ENCODE measurements around the gene GRPEL2. TPM values are rescaled to one million over a fixed set of nuclear protein-coding genes. Genes with fewer than 3 reads are reported as not detected.

The GRPEL2 gene
- total RNA-seq, 1 experiment from 2014 or later, result 47.3 TPM

DNA sequence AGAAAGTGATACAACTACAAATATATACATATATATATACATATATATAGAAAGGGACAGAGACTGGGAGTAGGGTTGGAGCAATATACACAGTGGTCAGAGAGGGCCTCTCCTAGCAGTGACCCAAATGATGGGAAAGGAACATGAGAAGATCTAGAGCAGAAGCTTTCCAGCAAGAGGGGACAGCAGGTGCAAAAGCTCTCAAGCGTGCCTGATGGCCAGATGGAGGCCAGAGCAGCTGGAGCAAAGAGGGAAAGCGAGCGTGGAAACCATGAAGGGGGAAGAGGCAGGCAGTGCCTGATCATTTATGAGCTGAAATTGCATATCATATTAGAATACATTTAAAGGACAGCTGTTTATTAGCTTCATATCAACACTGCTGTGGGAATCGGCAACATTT lies 7.6 kb upstream of the GRPEL2 start:
- H3K18ac ChIP-seq (ENCODE audit: insufficient read length, low read depth, low read length), result no peak overlapping the region
- TF ChIP-seq, protein P1, sequence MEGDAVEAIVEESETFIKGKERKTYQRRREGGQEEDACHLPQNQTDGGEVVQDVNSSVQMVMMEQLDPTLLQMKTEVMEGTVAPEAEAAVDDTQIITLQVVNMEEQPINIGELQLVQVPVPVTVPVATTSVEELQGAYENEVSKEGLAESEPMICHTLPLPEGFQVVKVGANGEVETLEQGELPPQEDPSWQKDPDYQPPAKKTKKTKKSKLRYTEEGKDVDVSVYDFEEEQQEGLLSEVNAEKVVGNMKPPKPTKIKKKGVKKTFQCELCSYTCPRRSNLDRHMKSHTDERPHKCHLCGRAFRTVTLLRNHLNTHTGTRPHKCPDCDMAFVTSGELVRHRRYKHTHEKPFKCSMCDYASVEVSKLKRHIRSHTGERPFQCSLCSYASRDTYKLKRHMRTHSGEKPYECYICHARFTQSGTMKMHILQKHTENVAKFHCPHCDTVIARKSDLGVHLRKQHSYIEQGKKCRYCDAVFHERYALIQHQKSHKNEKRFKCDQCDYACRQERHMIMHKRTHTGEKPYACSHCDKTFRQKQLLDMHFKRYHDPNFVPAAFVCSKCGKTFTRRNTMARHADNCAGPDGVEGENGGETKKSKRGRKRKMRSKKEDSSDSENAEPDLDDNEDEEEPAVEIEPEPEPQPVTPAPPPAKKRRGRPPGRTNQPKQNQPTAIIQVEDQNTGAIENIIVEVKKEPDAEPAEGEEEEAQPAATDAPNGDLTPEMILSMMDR (conservative IDR thresholded peaks at IDR 0.05), result no peak
- DNase-seq, result no peak

More for the DNA sequence above, 7.6 kb upstream of the GRPEL2 start:
- H3K79me1 ChIP-seq (ENCODE audit: insufficient read depth, low read depth, low read length, poor library complexity, severe bottlenecking), result no peaks in the 10 kb centered on the region
- no peaks in the 10 kb centered on the region for H3K9me3 ChIP-seq (ENCODE audit: control insufficient read depth, low read depth, low read length)
- H2BK5ac ChIP-seq (ENCODE audit: insufficient read length, low read length), result no peak overlapping the region
- H2BK20ac ChIP-seq (ENCODE audit: low read depth, low read length, poor library complexity, severe bottlenecking), result no peak overlapping the region
- H3K4me2 ChIP-seq (ENCODE audit: insufficient read depth, insufficient read length, low read length), result no peak overlapping the region
- H3K4ac ChIP-seq (ENCODE audit: low read depth, low read length), result no peak overlapping the region
- no peak overlapping the region; a peak in 1 of 5 replicates for H3K4me3 Mint-ChIP-seq
- H3K36me3 Mint-ChIP-seq (ENCODE audit: insufficient read depth in 1 of 3, low read depth in 3 of 3), result no peaks in the 10 kb centered on the region
- H3K27ac Mint-ChIP-seq, result no peak overlapping the region
- no peak overlapping the region for H3K56ac ChIP-seq (ENCODE audit: insufficient read length, low read depth, low read length)
- H3K79me2 ChIP-seq (ENCODE audit: insufficient read depth, low read length), result no peaks in the 10 kb centered on the region
- no peaks in the 10 kb centered on the region for H3K9me3 Mint-ChIP-seq
- H3K27me3 Mint-ChIP-seq (ENCODE audit: low read depth), result peaks cover 4% of the 10 kb centered on the region
- H4K8ac ChIP-seq (replicated peaks; ENCODE audit: insufficient read length, low read depth, low read length), result no peak overlapping the region
- no peak overlapping the region for H3T11ph ChIP-seq (ENCODE audit: low read length)
- H4K91ac ChIP-seq (ENCODE audit: insufficient read length, low read depth, low read length), result no peak overlapping the region
- H3K4me1 Mint-ChIP-seq, result no peaks in the 10 kb centered on the region
- no peak overlapping the region for H2BK15ac ChIP-seq (ENCODE audit: low read depth, low read length)
- no peak overlapping the region for H3K14ac ChIP-seq (ENCODE audit: insufficient read depth, low read length)
- no peaks in the 10 kb centered on the region for H3K4me1 ChIP-seq (ENCODE audit: insufficient read depth, low read length)
- H3K27me3 ChIP-seq (ENCODE audit: insufficient read depth, low read length), result no peaks in the 10 kb centered on the region
- H4K20me1 ChIP-seq (ENCODE audit: control insufficient read depth, insufficient read depth, insufficient read length), result no peaks in the 10 kb centered on the region
- no peaks in the 10 kb centered on the region for H3K23me2 ChIP-seq (ENCODE audit: insufficient read length, low read depth, low read length, poor library complexity, severe bottlenecking)
- no peak overlapping the region for H3K9ac ChIP-seq (ENCODE audit: extremely low read depth, insufficient read length, low read length)
- no peak overlapping the region for H4K5ac ChIP-seq (ENCODE audit: insufficient read length, low read depth, low read length)
- no peak overlapping the region for H3K23ac ChIP-seq (ENCODE audit: insufficient read length, low read depth, low read length)
- no peak overlapping the region for H2AK5ac ChIP-seq (ENCODE audit: insufficient read length, low read length)
- H2BK120ac ChIP-seq (ENCODE audit: low read depth, low read length, poor library complexity, severe bottlenecking), result no peak overlapping the region
- WGBS (ENCODE audit: extremely low coverage, insufficient read length, low lambda C conversion rate), result no CpG with 5 or more reads among the region's 4 CpGs
- no peak overlapping the region for H2BK12ac ChIP-seq (ENCODE audit: insufficient read length, low read depth, low read length)
- no peak overlapping the region for H2AFZ ChIP-seq (ENCODE audit: low read length)
- no peak overlapping the region for H3K27ac ChIP-seq (ENCODE audit: insufficient read length, low read depth, low read length)

Measured in H9 (cell line).